Mucosa of descending colon (tissue), 3 donors: ENCODE measurements around the gene TVP23A. TPM values are rescaled to one million over a fixed set of nuclear protein-coding genes. Genes with fewer than 3 reads are reported as not detected.

Experiments
- ATAC-seq: fragments of 200-7000 bp; cut with Tn5 transposase; one replicate; pipeline ENCODE4 v1.9.1; 2020; ENCODE audit warnings: mild to moderate bottlenecking, moderate library complexity
- DNase-seq, 3 donors: peaks; one replicate each; pipeline ENCODE4 v3.0.0-alpha.2; 2020
- H3K36me3 ChIP-seq: fragments of 200-600 bp; one replicate; pipeline ENCODE4 v1.8.0; 2021; ENCODE audit warnings: low read depth, mild to moderate bottlenecking
- H3K4me1 ChIP-seq: fragments of 200-600 bp; one replicate; pipeline ENCODE4 v1.8.0; 2021; ENCODE audit warnings: low read depth, mild to moderate bottlenecking
- H3K4me3 ChIP-seq: fragments of 200-600 bp; one replicate; pipeline ENCODE4 v1.8.0; 2021; ENCODE audit warnings: mild to moderate bottlenecking
- H3K9me3 ChIP-seq: fragments of 200-600 bp; one replicate; pipeline ENCODE4 v1.8.0; 2021; ENCODE audit warnings: mild to moderate bottlenecking
- intact Hi-C, 2 donors: fragments of 100-400 bp; cut with DNase I in 1 of 2; cut with micrococcal nuclease in 1 of 2; formaldehyde crosslinking; loops; one replicate each; pipeline versions ENCODE4 v1.11.0 to v1.11.1; 2022; cut with DNase I, micrococcal nuclease
- total RNA-seq, 3 donors: library from RNA; stranded (reverse); fragmentation: NEBNext Ultra II Directional in 2 of 3; extraction: Animal tissue kit (Norgen Biotek cat#: 25700) in 2 of 3; gene quantifications; one replicate each; pipeline versions ENCODE4 v1.2.1 to v1.2.4, GENCODE V29; 2021 to 2023
- TF ChIP-seq, protein P1 (sequence below): fragments of 200-600 bp; IDR thresholded peaks from one replicate; pipeline ENCODE4 v1.8.0; 2022; ENCODE audit warnings: antibody characterized with exemption, mild to moderate bottlenecking
- donor health status: DM: no; HTN: no; CAD: no; lungs with moderate emphysema.
- donor health status: DM: no; HTN: no; CAD: no.
- donor health status: DM: no; HTN: yes; CAD: no.

The TVP23A gene
- total RNA-seq, 3 donors from 2014 or later = 0.14 to 0.60 TPM; not detected in 1

DNA sequence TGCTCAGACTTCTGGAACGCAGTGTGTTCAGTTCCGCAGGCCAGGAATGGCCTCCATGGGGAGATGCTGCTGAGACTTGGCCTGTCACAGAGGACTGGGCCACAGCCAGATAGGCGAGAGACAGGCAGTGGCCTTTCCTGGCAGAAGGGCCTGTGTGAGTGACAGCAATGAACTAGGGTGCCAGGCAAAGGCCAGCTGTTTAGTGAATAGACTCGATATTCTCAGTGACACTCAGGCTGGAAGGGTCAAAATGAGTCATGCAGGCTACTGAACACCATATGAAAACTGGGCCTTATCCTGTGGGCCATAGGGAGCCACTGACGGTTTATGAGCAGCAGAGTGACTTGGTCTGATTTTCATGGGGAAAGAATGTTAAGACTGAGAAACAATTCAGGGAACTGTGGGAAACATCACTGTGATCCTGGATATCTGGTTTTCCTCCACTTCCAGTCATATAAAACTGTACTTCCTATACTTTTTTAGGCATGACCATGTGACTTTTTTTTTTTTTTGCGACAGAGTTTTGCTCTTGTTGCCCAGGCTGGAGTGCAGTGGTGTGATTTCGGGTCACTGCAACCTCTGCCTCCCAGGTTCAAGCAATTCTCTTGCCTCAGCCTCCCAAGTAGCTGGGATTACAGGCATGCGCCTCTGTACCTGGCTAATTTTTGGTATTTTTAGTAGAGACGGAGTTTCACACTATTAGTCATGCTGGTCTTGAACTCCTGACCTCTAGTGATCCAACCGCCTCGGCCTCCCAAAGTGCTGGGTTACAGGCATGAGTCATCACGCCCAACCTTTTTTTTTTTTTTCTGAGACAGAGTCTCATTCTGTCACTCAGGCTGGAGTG is 80.1 kb downstream of the TVP23A start:
- TF ChIP-seq, protein P1, sequence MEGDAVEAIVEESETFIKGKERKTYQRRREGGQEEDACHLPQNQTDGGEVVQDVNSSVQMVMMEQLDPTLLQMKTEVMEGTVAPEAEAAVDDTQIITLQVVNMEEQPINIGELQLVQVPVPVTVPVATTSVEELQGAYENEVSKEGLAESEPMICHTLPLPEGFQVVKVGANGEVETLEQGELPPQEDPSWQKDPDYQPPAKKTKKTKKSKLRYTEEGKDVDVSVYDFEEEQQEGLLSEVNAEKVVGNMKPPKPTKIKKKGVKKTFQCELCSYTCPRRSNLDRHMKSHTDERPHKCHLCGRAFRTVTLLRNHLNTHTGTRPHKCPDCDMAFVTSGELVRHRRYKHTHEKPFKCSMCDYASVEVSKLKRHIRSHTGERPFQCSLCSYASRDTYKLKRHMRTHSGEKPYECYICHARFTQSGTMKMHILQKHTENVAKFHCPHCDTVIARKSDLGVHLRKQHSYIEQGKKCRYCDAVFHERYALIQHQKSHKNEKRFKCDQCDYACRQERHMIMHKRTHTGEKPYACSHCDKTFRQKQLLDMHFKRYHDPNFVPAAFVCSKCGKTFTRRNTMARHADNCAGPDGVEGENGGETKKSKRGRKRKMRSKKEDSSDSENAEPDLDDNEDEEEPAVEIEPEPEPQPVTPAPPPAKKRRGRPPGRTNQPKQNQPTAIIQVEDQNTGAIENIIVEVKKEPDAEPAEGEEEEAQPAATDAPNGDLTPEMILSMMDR = no peak
- Histone ChIP-seq H3K9me3 (no peaks in the 10 kb centered on the region), H3K4me1 (no peaks in the 10 kb centered on the region), H3K36me3 (no peaks in the 10 kb centered on the region), H3K4me3 (no peak overlapping the region)
- no peak for DNase-seq
- intact Hi-C loops = loop anchor here (5.0 to 10.0 kb wide), 2 partner anchors 216 to 484 kb away; no protein-coding TSS in a partner anchor
- peak; percentile 43 for ATAC-seq

DNA sequence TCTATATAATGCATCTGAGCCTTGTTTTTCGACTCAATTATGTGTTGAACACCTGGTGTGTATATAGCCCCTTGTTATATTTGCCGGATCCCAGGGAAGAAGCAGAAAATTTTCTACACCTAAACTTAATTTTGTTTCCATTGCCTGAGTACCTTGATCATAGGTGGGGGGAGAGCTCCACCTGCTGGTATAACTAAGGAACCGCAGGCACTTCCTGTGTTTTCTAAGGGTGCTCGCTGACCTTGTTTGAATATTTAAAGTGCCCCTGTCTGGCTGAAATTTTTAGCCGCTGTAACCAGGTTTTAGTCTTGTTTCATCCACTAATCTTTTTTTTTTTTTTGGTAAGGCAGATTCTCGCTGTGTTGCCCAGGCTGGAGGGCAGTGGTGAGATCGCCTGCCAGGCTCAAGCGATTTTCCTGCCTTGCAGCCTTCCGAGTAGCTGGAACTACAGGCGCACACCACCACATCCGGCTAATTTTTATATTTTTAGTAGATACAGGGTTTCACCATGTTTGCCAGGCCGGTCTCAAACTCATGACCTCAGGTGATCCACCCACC is 81.4 kb downstream of the TVP23A start:
- TF ChIP-seq, protein P1 = peak; percentile 84
- intact Hi-C loops = loop anchor here (2.0 to 10.0 kb wide), 3 partner anchors 215 to 482 kb away; no protein-coding TSS in a partner anchor
- H3K9me3 ChIP-seq = no peaks in the 10 kb centered on the region
- H3K4me1 ChIP-seq = no peaks in the 10 kb centered on the region
- ATAC-seq (peak; percentile 94), DNase-seq (peak in 1 of 3 donors; percentile 73)
- H3K36me3 ChIP-seq = no peaks in the 10 kb centered on the region
- H3K4me3 ChIP-seq = no peak overlapping the region

DNA sequence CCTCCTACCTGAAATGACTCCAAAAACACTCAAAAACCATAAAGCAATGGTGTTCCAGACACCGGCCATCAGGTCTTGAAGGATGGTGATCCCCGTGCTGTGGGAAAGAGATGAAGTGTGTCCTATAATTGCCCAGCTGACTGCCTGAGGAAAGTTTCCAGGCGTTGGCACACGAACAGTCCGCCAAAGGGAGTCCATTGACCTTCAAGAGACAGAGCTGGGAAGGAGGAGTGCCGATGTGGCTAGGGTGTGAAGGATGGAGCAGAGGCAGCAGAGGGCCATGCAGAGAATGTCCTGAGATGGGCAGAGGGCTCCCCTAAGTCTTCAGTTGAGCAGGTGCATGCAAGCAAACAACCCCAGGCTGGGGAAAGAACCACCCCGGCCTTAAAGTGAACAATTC is 86.8 kb downstream of the TVP23A start:
- H3K4me3 ChIP-seq = no peak overlapping the region
- H3K36me3 ChIP-seq = no peaks in the 10 kb centered on the region
- ATAC-seq (no peak), DNase-seq (no peak)
- intact Hi-C loops = loop anchor here (10.0 kb wide), 1 partner anchor 477 kb away; no protein-coding TSS in a partner anchor
- H3K9me3 ChIP-seq = no peaks in the 10 kb centered on the region
- H3K4me1 ChIP-seq = no peaks in the 10 kb centered on the region
- TF ChIP-seq, protein P1 = no peak

DNA sequence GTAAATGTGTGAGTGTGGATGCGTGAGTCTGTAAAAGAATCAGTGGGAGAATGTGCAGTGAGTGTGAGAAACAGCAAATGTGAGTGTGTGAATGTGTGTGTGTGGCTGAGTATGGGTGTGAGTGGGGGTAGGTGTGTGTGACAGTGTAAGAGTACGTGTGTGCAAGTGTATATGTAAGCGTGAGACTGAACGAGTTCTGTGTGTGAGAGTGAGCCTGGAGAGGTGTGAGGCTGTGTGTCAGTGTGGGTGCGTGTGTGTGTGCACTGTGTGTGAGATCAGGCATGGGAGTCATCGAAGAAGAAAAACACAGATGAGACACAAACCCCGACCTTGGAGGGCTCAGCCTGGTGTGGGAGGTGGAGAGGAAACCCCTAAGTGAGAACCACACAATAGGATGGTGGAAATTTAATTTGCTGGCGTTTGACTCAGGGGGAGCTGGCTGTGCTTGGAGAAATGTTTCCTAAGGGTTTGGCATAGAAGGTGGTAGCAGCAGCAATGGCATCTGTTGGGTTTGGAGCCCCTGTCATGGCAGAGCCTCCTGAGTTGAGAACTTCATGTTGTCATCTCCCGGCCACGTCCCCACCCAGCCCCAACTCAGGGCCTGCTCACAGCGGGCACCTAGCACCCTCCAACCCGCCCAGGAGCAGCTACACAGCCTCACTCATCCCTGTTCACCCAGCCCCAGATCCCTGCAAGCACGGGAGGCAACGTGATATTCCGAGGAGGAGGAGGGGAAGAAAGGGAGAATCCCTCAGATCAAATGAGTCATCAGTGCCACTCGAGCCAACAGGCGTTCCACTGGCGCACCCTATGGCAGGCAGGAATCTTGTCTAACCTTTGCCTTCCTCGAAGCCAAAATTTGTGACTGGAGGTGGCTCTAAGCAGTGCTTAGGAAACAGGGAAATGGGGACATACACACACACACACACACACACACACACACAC is 89.2 kb downstream of the TVP23A start:
- TF ChIP-seq, protein P1 = no peak
- intact Hi-C loops = loop anchor here (10.0 kb wide), 1 partner anchor 475 kb away; no protein-coding TSS in a partner anchor
- ATAC-seq = peak; percentile 63

More for the DNA sequence above, 89.2 kb downstream of the TVP23A start:
- Histone ChIP-seq H3K9me3 (no peaks in the 10 kb centered on the region), H3K36me3 (no peaks in the 10 kb centered on the region), H3K4me1 (no peaks in the 10 kb centered on the region), H3K4me3 (no peak overlapping the region)
- peak in 1 of 3 donors; percentile 48 for DNase-seq
